SK-N-SH (cell line): Measurements from ENCODE around the gene MACROD2.

Experiments
- EP300 ChIP-seq, 2 experiments: IDR thresholded peaks; 2 replicates each; pipeline versions ENCODE4 v1.4.0 to v1.6.1; 2012; ENCODE audit warnings: borderline replicate concordance in 1 of 2, low read depth in 1 of 2, low read length in 1 of 2
- NRF1 ChIP-seq: IDR thresholded peaks from 2 replicates; pipeline ENCODE4 v1.6.1; 2012; ENCODE audit warnings: low read depth, mild to moderate bottlenecking, low read length
- RAD21 ChIP-seq: IDR thresholded peaks from 2 replicates; pipeline ENCODE4 v1.6.1; 2012; ENCODE audit warnings: mild to moderate bottlenecking, low read length
- SIN3A ChIP-seq: IDR thresholded peaks from 2 replicates; pipeline ENCODE4 v1.6.1; 2012; ENCODE audit warnings: low read depth, mild to moderate bottlenecking, low read length, moderate library complexity, borderline replicate concordance
- TAF1 ChIP-seq: IDR thresholded peaks from 2 replicates; pipeline ENCODE4 v1.6.1; 2012; ENCODE audit warnings: low read depth, mild to moderate bottlenecking, low read length, moderate library complexity, borderline replicate concordance
- TEAD4 ChIP-seq: IDR thresholded peaks from 2 replicates; pipeline ENCODE4 v1.4.0; 2012; ENCODE audit warnings: mild to moderate bottlenecking, borderline replicate concordance; ENCODE audit not compliant: insufficient read depth
- TF ChIP-seq, protein P1 (sequence below): IDR thresholded peaks from 2 replicates; pipeline ENCODE4; 2012
- TF ChIP-seq, protein P2 (sequence below): fragments of 200-600 bp; sonication (generic); IDR thresholded peaks from 2 replicates; pipeline ENCODE4 v1.6.1; 2017; ENCODE audit warnings: antibody characterized with exemption, mild to moderate bottlenecking, moderate library complexity
- TF ChIP-seq, protein P3 (sequence below): IDR thresholded peaks from 2 replicates; pipeline ENCODE4 v1.4.0; 2012; ENCODE audit warnings: low read depth
- TF ChIP-seq, protein P4 (sequence below): IDR thresholded peaks from 2 replicates; pipeline ENCODE4 v1.6.1; 2012; ENCODE audit warnings: mild to moderate bottlenecking, low read depth, low read length, moderate library complexity

DNA sequence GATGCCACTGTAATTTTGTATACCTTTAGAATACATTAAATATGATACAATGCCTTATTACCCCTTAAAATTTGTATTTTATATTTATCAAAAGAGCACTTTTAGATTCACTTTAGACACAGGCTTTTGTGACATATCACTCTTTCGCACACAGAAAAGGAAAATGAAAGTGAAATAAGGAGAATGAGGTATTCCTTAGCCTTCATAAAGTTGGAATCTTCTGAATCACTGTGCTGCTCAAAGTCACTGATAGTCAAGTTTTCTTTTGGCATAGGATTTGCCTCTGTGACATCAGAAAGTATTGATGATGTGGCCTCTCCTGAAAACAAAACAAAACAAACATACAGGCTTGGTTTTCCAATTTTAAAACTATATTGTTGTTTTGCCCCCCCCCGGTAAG, 1480.9 kb downstream of the MACROD2 start:
- TF ChIP-seq EP300 (IDR thresholded peaks at IDR 0.05; ENCODE audit: borderline replicate concordance in 1 of 2, low read depth in 1 of 2, low read length in 1 of 2) (no peak), TAF1 (no peak), TEAD4 (no peak), SIN3A (no peak), NRF1 (no peak), RAD21 (no peak)
- TF ChIP-seq, protein P1, sequence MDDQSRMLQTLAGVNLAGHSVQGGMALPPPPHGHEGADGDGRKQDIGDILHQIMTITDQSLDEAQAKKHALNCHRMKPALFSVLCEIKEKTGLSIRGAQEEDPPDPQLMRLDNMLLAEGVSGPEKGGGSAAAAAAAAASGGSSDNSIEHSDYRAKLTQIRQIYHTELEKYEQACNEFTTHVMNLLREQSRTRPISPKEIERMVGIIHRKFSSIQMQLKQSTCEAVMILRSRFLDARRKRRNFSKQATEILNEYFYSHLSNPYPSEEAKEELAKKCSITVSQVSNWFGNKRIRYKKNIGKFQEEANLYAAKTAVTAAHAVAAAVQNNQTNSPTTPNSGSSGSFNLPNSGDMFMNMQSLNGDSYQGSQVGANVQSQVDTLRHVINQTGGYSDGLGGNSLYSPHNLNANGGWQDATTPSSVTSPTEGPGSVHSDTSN: no peak
- TF ChIP-seq, protein P2, sequence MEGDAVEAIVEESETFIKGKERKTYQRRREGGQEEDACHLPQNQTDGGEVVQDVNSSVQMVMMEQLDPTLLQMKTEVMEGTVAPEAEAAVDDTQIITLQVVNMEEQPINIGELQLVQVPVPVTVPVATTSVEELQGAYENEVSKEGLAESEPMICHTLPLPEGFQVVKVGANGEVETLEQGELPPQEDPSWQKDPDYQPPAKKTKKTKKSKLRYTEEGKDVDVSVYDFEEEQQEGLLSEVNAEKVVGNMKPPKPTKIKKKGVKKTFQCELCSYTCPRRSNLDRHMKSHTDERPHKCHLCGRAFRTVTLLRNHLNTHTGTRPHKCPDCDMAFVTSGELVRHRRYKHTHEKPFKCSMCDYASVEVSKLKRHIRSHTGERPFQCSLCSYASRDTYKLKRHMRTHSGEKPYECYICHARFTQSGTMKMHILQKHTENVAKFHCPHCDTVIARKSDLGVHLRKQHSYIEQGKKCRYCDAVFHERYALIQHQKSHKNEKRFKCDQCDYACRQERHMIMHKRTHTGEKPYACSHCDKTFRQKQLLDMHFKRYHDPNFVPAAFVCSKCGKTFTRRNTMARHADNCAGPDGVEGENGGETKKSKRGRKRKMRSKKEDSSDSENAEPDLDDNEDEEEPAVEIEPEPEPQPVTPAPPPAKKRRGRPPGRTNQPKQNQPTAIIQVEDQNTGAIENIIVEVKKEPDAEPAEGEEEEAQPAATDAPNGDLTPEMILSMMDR: no peak
- TF ChIP-seq, protein P3, sequence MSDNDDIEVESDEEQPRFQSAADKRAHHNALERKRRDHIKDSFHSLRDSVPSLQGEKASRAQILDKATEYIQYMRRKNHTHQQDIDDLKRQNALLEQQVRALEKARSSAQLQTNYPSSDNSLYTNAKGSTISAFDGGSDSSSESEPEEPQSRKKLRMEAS: no peak
- TF ChIP-seq, protein P4, sequence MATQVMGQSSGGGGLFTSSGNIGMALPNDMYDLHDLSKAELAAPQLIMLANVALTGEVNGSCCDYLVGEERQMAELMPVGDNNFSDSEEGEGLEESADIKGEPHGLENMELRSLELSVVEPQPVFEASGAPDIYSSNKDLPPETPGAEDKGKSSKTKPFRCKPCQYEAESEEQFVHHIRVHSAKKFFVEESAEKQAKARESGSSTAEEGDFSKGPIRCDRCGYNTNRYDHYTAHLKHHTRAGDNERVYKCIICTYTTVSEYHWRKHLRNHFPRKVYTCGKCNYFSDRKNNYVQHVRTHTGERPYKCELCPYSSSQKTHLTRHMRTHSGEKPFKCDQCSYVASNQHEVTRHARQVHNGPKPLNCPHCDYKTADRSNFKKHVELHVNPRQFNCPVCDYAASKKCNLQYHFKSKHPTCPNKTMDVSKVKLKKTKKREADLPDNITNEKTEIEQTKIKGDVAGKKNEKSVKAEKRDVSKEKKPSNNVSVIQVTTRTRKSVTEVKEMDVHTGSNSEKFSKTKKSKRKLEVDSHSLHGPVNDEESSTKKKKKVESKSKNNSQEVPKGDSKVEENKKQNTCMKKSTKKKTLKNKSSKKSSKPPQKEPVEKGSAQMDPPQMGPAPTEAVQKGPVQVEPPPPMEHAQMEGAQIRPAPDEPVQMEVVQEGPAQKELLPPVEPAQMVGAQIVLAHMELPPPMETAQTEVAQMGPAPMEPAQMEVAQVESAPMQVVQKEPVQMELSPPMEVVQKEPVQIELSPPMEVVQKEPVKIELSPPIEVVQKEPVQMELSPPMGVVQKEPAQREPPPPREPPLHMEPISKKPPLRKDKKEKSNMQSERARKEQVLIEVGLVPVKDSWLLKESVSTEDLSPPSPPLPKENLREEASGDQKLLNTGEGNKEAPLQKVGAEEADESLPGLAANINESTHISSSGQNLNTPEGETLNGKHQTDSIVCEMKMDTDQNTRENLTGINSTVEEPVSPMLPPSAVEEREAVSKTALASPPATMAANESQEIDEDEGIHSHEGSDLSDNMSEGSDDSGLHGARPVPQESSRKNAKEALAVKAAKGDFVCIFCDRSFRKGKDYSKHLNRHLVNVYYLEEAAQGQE: no peak
